SU-DHL-6 (cell line): ENCODE measurements around the gene PTPN21.

Source experiments
- H2AFZ ChIP-seq: fragments of 200-600 bp; sonication (generic); 2 replicates; pipeline ENCODE4 v1.6.1; 2014; ENCODE audit warnings: low read depth, mild to moderate bottlenecking, moderate library complexity, mixed read lengths, antibody characterized with exemption, low read length; ENCODE audit not compliant: severe bottlenecking
- H3F3A ChIP-seq: fragments of 200-600 bp; shearing (Covaris generic); 2 replicates; pipeline ENCODE4 v1.6.0; 2016; ENCODE audit warnings: antibody characterized with exemption, mild to moderate bottlenecking; ENCODE audit not compliant: insufficient read depth
- H3K27ac ChIP-seq: fragments of 200-600 bp; sonication (generic); 2 replicates; pipeline ENCODE4 v1.5.1; 2016; ENCODE audit warnings: low read depth, mild to moderate bottlenecking, low read length, moderate library complexity, mixed read lengths
- H3K27me3 ChIP-seq: fragments of 200-600 bp; sonication (generic), shearing (Covaris generic); 2 replicates; pipeline ENCODE4 v1.6.0; 2014; ENCODE audit warnings: mild to moderate bottlenecking, low read length
- H3K36me3 ChIP-seq: fragments of 200-600 bp; sonication (generic); 2 replicates; pipeline ENCODE4 v1.6.1; 2014; ENCODE audit warnings: mild to moderate bottlenecking, low read length, mixed read lengths
- H3K4me2 ChIP-seq: fragments of 300-600, 200-600 bp; shearing (Covaris generic), sonication (generic); 2 replicates; pipeline ENCODE4 v1.6.0; 2014; ENCODE audit warnings: low read length, low read depth, mild to moderate bottlenecking; ENCODE audit not compliant: poor library complexity, severe bottlenecking
- H3K4me3 ChIP-seq: fragments of 200-600 bp; sonication (generic); 2 replicates; pipeline ENCODE4 v1.5.1; 2014; ENCODE audit warnings: antibody characterized with exemption, low read length, mild to moderate bottlenecking, mixed read lengths; ENCODE audit not compliant: insufficient read depth, poor library complexity, severe bottlenecking
- H3K79me2 ChIP-seq: fragments of 200-600 bp; sonication (generic); 2 replicates; pipeline ENCODE4 v1.6.1; 2014; ENCODE audit warnings: mild to moderate bottlenecking, low read length, moderate library complexity; ENCODE audit not compliant: insufficient read depth
- H3K9ac ChIP-seq: fragments of 200-600 bp; sonication (generic); 2 replicates; pipeline ENCODE4 v1.7.0; 2014; ENCODE audit warnings: mild to moderate bottlenecking, low read length
- H3K9me2 ChIP-seq: fragments of 200-600 bp; sonication (generic); replicated peaks from 2 replicates; pipeline ENCODE4 v1.6.1; 2014; ENCODE audit warnings: low read length; ENCODE audit not compliant: insufficient read depth
- H3K9me3 ChIP-seq: fragments of 200-600 bp; sonication (generic); 2 replicates; pipeline ENCODE4 v1.6.1; 2014; ENCODE audit warnings: low read length, mixed read lengths; ENCODE audit not compliant: insufficient read depth
- H4K20me1 ChIP-seq: fragments of 200-600 bp; sonication (generic); 2 replicates; pipeline ENCODE4 v1.6.1; 2014; ENCODE audit warnings: low read depth, mild to moderate bottlenecking, antibody characterized with exemption, low read length, moderate library complexity, mixed read lengths
- CTCF ChIP-seq: fragments of 200-600 bp; sonication (generic); IDR thresholded peaks from one replicate; pipeline ENCODE4 v1.5.1; 2017; ENCODE audit warnings: antibody characterized with exemption, mild to moderate bottlenecking, low read length, moderate library complexity; ENCODE audit not compliant: insufficient read depth, poor library complexity, severe bottlenecking
- EZH2phosphoT487 ChIP-seq: fragments of 200-600 bp; sonication (generic), shearing (Covaris generic); conservative IDR thresholded peaks from 2 replicates; pipeline ENCODE4 v1.6.1; 2018; ENCODE audit warnings: mild to moderate bottlenecking, antibody characterized with exemption, low read length, moderate library complexity, mixed read lengths

PTPN21 gene

GRCh38 chr14:88463318-88463717 is 91.5 kb downstream of the PTPN21 start:
- Histone ChIP-seq H3K27ac (no peak overlapping the region), H3K9me2 (no peaks in the 10 kb centered on the region), H3K36me3 (no peaks in the 10 kb centered on the region), H4K20me1 (no peaks in the 10 kb centered on the region), H3K4me3 (no peak overlapping the region), H3K9ac (no peak overlapping the region), H3K27me3 (no peaks in the 10 kb centered on the region), H3F3A (no peaks in the 10 kb centered on the region), H3K4me2 (no peak overlapping the region), H3K9me3 (no peaks in the 10 kb centered on the region), H2AFZ (no peak overlapping the region), H3K79me2 (no peaks in the 10 kb centered on the region)
- no peak for TF ChIP-seq CTCF
- no peak for TF ChIP-seq EZH2phosphoT487

DNA sequence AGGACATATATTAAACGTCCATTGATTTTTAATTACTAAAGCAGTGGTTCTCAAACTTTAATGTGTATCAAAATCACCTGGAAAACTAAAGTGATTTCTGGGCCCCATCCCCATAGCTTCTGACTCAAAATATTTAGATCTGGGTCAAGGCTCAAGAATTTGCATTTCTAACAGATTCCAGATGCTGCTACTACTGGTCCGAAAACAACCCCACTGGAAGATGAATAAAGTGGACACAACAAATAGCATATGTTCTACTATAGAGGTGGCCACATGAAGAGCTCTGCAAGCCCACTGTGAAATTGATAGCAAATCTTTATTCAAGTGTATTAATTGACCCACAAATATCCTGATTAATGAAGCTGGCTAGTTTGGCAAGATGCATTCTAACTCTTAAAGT is 99.9 kb downstream of the PTPN21 start:
- Histone ChIP-seq H4K20me1 (no peaks in the 10 kb centered on the region), H3K4me3 (no peak overlapping the region), H3K27ac (no peak overlapping the region), H3K9ac (no peak overlapping the region), H3K27me3 (no peaks in the 10 kb centered on the region), H3K9me3 (no peaks in the 10 kb centered on the region), H3F3A (no peaks in the 10 kb centered on the region), H2AFZ (no peak overlapping the region), H3K4me2 (no peak overlapping the region), H3K36me3 (no peaks in the 10 kb centered on the region), H3K9me2 (no peaks in the 10 kb centered on the region), H3K79me2 (no peaks in the 10 kb centered on the region)
- no peak for TF ChIP-seq EZH2phosphoT487
- no peak for TF ChIP-seq CTCF

DNA sequence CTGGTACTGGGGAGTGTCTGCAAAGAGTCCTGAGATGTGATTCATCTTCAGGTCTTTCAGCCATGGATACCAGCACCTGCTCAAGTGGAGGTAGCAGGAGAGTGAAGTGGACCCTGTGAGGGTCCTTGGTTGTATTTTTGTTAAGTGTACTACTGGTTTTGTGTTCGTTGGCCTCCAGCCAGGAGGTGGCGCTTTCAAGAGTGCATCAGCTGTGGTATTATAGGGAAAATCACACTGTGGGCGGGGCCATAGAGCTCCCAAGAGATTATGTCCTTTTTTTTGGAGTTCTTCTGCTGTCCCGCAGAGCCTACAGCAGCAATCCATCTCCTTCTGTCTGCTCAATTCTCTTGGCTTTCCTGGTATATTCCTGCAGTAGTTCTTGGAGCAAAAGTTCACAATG is 102.6 kb downstream of the PTPN21 start:
- Histone ChIP-seq H3K27ac (no peak overlapping the region), H3K4me2 (no peak overlapping the region), H3K79me2 (no peaks in the 10 kb centered on the region), H3K9ac (no peak overlapping the region), H3K9me2 (no peaks in the 10 kb centered on the region), H3F3A (no peaks in the 10 kb centered on the region), H3K27me3 (no peaks in the 10 kb centered on the region), H3K4me3 (no peak overlapping the region), H4K20me1 (no peaks in the 10 kb centered on the region), H3K9me3 (no peaks in the 10 kb centered on the region), H2AFZ (no peak overlapping the region), H3K36me3 (no peaks in the 10 kb centered on the region)
- no peak for TF ChIP-seq CTCF
- no peak for TF ChIP-seq EZH2phosphoT487

GRCh38 chr14:88439088-88439487 is 115.7 kb downstream of the PTPN21 start:
- Histone ChIP-seq H3K27ac (no peak overlapping the region), H3F3A (no peaks in the 10 kb centered on the region), H3K4me2 (no peak overlapping the region), H3K9ac (no peak overlapping the region), H3K9me2 (no peaks in the 10 kb centered on the region), H3K79me2 (no peaks in the 10 kb centered on the region), H2AFZ (no peak overlapping the region), H3K9me3 (no peaks in the 10 kb centered on the region), H3K4me3 (no peak overlapping the region), H3K36me3 (no peaks in the 10 kb centered on the region), H3K27me3 (no peaks in the 10 kb centered on the region), H4K20me1 (no peaks in the 10 kb centered on the region)
- TF ChIP-seq CTCF (no peak), EZH2phosphoT487 (no peak)
